ENCODE results near the gene BRWD1.

BRWD1 gene

GRCh38 chr21:39196310-39196709, 117.1 kb downstream of the BRWD1 start:
- DNase-seq: no peak

DNA sequence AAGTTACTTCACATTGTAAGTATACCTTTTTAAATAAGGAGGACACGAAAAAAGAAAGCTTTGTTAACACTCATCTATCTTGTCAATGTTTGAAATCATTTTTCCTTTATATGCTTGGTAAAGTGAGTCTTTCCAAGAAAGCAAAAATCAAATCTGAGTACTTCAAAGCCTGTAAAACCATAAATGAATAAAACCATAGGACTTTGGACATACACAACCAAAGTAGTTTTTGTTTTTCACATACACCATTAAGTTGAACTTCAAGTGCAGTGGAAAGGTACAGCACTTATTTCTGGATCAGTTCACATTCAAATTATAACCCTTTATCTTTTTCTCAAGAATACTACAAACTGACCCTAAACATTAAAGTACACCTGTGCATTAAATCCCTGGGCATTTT, 120.1 kb downstream of the BRWD1 start:
- DNase-seq: no peak

DNA sequence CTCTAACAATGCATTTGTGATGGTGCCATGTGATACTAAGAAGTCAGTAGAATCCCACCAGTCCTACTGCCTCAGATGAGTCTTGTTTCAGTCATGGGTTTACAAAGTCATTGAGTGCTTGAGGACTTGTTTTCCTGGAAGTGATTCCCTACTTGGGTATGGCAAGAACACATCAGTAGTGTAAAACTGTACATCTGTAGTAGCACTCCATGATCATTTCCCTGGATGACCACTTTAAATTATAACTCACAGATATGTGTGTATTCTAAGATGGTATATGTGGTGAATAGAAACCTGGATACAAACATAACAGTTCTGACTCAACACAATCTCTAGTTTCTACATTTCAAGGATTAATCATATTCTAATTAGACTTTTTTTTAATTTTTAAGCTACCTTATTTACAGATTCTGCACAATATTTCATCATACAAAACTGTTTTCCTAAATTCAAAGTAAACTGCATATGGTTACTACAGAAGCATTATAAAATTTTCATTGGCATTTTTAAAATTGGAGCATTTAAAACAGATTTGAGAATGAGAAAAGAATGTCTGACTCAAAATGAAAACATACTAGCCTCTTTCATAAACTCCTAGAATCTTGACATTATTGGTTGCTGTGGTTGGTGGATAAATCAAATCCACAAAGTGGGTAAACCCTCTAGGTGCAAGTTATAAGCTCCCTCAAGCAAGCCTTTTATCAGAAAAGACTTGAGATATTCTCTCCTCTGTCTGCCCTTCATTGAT, 123.4 kb downstream of the BRWD1 start:
- DNase-seq: no peak

- DNase-seq: no peak
These were observed 124.8 kb downstream of the BRWD1 start for GRCh38 chr21:39188521-39189139.

DNA sequence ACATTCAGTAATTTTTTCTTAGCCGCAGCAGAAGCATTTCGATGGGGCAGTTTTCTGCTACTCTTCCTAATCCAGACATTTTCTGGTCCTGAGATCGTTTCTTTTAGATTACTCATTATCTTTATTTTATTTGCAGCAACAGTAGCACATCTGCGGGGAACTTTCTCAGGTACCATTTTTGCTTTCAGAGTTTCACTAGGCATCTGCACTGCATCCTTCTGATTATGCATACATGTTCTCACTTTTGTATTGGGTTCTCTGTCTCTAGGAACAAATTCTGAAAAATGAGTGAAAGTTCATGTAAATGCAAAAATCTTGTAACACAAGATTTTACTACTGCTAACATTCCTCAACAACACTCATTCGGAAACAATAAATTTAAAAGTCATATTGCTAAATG, 126.3 kb downstream of the BRWD1 start:
- DNase-seq: no peak

- DNase-seq: no peak
These were observed 126.8 kb downstream of the BRWD1 start for GRCh38 chr21:39186676-39187075.

GRCh38 chr21:39185157-39185556, 128.3 kb downstream of the BRWD1 start:
- no peak for DNase-seq

- DNase-seq: no peak
These were observed 129.1 kb downstream of the BRWD1 start for GRCh38 chr21:39184050-39184980.

DNA sequence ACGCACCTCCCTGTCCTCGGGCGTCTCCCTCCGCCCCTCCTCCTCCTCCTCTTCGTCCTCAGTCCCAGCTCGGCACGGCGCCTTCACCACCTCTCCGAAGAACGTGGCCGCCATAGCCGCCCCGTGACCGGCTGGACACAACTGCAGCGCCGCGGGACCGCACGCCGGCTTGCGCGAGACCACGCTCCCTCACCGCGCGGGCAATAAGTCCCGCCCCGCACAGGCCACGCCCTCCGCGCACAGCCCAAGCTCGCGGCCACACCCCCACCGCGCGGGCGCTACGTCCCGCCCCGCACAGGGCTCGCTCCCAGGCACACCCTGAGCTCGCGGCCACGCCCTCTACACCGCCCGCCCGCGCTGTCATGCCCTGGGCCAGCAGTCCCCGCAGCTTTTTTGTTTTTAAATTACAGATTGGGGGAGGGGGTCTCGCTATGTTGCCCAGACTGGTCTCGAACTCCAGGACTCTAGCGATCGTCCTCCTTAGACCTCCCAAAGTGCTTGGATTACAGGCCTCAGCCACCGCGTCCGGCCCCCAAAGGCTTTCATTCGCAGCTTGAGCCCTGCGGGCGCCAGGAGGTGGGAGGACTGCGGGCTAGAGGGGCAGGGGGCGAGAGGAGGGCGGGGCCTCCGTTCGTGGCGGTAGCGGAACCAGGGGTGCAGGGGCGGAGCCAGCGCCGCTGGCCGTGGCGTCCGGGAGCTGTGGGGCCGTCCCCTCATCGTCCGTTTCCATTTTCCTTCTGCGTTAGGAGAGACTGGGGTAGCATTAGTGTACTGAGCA, 130.0 kb downstream of the BRWD1 start, which contains the start of gene PSMG1:
Gene PSMG1, minus strand, starts transcription at position 180 of the 778 bp plus-strand sequence. Its CDS starts 66 bp downstream, at position 114.
- peak; percentile 90 for DNase-seq

DNA sequence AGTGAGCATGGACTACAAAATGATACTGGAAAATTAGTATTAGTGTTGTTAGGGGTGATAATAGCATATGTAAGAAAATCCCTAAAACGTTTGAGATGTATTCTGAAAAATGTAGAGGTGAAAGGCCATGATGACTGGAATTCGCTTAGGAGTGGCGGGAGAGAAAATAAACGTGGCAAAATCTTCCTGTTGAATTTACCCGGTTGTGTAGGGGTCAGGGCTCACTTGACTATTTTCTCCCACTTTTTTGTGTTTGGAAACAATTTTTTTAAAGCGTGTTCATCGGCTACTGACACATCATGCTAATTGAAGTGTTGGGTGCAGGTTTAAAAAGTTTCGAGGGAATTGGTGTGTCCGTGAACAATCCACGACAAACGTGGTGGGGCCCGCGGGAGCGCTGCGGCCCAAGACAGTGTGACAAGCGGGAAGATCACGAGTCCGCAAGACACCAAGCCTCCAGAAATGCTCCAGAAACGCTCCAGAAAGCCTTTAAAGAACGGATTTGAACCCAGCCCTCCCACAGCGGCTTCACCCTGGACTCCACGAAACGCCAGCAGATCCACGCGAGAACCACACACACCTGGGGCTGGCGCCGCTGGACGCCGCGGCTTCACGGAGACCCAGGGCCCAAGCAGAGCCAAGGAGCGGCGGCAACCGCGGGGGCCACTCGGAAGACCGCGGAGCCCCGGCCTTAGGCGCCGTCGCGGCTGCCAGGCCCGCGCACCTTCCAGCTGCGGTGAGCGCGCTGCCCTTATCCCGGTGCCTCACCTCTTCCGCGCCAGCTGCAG, 130.8 kb downstream of the BRWD1 start:
- DNase-seq: no peak

GRCh38 chr21:39182016-39182415, 131.4 kb downstream of the BRWD1 start:
- DNase-seq: no peak

GRCh38 chr21:39181205-39181818, 132.1 kb downstream of the BRWD1 start:
- no peak for DNase-seq

GRCh38 chr21:39180429-39181019, 132.9 kb downstream of the BRWD1 start:
- DNase-seq: no peak

GRCh38 chr21:39178421-39178820, 135.0 kb downstream of the BRWD1 start:
- DNase-seq: no peak

DNA sequence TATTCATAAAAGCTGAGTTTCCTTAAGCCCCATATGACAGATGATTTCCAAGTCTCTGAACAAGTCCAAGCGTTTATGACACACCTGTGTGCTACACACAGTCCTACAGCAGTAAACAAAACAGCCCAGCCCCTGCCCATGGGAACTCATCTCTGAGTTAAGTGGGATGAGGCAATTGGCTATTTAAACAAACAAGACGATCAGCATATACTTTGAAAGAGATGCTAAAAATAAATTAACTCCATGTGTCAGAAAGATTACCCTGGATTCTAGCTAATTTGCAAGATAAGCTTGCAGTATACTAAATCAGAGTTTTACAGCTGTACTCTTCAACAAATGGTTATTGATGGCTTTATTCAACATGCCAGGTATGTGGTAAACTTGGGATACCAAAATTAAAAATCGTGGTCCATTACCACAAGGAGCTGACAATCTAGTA, 137.1 kb downstream of the BRWD1 start:
- no peak for DNase-seq

DNA sequence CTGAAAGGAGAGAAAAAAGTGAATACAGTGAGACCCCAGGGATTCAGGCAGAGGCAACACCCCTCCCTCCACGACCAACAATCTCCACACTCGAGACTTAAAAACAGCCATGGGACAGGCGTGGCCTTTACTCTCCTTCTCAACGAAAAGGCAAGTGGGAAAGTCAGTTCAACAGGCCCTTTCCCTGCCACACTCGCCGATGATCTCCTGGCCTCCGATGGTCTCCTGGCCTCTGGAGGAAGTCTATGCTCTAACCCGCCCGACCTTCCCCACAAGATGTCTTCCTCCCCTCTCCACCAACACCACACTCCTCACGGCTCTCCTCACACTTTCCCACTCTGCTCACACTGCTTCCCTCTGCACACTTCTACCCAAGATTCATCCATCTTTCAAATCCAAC, 137.8 kb downstream of the BRWD1 start:
- DNase-seq: no peak

DNA sequence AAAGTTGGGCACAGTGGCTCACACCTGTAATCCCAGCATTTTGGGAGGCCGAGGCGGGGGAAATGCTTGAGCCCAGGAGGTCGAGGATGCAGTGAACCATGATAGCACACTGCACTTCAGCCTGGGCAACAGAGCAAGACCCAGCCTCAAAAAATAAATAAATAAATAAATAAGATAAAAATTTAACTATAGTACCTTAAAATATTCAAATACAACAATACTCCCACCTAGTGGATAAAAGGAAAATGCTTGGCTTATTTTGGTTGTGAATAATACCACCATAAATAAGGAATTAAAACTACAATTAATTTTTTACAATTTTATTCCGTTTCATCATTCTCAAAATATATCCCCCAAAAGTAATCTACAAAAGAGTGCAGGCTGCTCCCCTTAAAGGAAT, 138.3 kb downstream of the BRWD1 start:
- DNase-seq: no peak

DNA sequence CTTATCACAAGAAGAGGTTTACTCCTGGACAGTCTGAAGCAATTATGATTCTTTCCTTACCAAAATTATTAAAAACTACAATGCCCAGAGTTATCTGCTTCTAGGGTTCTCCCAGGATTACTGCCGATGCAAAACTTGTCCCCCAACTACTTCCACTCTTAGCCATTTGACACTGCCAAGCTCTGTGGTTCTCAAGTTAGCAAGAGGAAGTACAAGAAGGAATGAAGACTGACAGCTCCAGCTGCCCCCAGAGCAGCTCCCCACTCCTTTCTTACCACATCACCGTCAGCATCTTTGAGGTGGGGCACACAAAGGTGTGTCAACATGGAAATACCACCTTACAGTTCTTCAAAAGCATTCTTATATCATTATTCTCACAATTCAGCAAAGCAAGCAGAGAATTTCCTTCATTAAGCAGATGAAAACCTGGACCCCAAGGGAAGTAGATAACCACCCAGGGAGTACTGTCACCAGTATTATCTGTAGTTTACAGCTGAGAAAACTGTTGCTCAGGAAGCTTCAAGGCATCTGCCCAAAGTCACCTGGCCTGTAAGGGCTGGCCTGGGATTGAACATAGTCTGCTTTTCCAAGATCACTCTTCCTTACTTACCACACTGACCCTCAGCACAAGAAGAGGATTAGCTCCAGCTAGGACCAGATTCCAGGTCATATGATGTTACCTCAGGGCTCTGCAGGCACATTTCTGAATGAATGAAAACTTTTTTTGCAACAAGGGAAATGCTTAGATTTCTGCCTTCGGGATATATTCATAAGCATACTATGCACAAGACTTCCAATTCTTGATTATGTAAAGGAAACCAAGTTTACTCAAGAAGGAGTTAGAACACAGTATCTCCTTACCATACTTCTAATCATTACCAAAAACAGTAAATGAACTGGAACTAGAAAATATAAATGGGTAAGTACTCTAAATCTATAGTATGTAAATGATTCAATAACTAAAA, 139.4 kb downstream of the BRWD1 start:
- no peak for DNase-seq

- no peak for DNase-seq
These were observed 143.5 kb downstream of the BRWD1 start for GRCh38 chr21:39169906-39170305.

GRCh38 chr21:39168800-39169199, 144.6 kb downstream of the BRWD1 start:
- DNase-seq: no peak
